GM12872 (cell line): ENCODE data around the gene ZNF653.

Experiments used
- TF ChIP-seq, protein P1 (sequence below): IDR thresholded peaks from 3 replicates; pipeline ENCODE4 v1.5.1; 2011; ENCODE audit warnings: low read depth, mild to moderate bottlenecking, low read length, moderate library complexity; ENCODE audit not compliant: insufficient read depth

The ZNF653 gene, protein sequence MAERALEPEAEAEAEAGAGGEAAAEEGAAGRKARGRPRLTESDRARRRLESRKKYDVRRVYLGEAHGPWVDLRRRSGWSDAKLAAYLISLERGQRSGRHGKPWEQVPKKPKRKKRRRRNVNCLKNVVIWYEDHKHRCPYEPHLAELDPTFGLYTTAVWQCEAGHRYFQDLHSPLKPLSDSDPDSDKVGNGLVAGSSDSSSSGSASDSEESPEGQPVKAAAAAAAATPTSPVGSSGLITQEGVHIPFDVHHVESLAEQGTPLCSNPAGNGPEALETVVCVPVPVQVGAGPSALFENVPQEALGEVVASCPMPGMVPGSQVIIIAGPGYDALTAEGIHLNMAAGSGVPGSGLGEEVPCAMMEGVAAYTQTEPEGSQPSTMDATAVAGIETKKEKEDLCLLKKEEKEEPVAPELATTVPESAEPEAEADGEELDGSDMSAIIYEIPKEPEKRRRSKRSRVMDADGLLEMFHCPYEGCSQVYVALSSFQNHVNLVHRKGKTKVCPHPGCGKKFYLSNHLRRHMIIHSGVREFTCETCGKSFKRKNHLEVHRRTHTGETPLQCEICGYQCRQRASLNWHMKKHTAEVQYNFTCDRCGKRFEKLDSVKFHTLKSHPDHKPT

DNA sequence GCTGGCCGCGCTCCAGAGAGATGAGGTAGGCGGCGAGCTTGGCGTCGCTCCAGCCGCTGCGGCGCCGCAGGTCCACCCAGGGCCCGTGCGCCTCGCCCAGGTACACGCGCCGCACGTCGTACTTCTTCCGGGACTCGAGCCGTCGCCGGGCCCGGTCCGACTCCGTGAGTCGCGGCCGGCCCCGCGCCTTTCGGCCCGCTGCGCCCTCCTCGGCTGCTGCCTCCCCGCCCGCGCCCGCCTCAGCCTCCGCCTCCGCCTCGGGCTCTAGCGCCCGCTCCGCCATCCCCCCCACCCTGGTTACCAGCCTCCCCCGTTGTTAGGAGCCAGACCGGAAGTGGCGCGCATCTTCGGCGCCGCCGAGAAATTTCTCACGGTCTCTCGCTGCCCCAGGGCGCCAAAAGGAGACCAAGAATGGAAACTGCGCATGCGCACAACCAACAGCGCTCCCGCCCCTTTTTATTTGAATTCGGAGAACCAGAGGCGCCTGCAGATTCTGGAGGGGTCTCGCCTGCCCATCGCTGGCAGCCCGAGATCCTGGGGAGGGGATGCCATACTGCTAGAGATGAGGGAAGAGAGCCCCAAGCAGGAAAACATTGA is at the start of gene ZNF653:
Gene ZNF653, minus strand, starts transcription at position 336 of the 597 bp plus-strand sequence. Its CDS starts 53 bp downstream, at position 283.
- TF ChIP-seq, protein P1, sequence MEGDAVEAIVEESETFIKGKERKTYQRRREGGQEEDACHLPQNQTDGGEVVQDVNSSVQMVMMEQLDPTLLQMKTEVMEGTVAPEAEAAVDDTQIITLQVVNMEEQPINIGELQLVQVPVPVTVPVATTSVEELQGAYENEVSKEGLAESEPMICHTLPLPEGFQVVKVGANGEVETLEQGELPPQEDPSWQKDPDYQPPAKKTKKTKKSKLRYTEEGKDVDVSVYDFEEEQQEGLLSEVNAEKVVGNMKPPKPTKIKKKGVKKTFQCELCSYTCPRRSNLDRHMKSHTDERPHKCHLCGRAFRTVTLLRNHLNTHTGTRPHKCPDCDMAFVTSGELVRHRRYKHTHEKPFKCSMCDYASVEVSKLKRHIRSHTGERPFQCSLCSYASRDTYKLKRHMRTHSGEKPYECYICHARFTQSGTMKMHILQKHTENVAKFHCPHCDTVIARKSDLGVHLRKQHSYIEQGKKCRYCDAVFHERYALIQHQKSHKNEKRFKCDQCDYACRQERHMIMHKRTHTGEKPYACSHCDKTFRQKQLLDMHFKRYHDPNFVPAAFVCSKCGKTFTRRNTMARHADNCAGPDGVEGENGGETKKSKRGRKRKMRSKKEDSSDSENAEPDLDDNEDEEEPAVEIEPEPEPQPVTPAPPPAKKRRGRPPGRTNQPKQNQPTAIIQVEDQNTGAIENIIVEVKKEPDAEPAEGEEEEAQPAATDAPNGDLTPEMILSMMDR, result no peak

DNA sequence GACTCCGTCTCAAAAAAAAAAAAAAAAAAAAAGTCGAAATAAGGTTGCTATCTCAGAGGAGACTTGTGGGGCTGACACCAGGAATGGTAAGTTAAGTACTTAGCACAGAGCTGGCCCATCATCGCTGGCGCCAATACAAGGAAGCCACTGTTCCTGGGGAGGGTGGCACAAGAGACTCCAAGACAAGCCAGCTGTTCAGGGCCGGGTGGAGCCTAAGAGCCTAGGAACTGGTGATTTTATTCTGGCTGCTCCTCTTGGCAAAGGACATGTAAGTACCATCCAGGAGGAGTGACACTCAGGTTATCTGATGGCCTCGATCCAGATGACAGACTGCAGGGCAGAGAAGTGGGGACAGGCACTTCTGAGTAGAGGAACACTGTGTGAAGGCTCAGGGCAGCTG is 49.6 kb upstream of the ZNF653 start:
- TF ChIP-seq, protein P1, result no peak

DNA sequence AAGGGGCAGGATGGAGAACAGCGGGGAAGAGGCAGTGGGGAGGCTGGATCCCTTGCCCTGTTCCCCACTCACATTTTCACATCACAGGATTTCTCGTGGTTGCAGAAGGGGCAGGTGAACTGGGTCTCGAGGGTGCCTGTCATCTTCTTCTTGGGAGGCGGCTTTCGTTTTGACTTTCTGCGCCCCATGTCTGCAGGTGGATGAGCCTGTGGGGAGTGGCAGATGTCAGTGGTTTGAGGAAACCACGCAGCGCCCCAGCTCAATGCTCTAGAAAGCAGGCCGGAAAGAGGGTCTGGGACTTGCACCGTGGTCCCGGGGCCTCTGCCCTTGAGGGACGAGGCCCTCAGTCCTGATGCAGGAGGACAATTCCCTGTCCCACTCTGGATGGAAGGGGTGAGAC is 48.5 kb upstream of the ZNF653 start:
- TF ChIP-seq, protein P1, result no peak

DNA sequence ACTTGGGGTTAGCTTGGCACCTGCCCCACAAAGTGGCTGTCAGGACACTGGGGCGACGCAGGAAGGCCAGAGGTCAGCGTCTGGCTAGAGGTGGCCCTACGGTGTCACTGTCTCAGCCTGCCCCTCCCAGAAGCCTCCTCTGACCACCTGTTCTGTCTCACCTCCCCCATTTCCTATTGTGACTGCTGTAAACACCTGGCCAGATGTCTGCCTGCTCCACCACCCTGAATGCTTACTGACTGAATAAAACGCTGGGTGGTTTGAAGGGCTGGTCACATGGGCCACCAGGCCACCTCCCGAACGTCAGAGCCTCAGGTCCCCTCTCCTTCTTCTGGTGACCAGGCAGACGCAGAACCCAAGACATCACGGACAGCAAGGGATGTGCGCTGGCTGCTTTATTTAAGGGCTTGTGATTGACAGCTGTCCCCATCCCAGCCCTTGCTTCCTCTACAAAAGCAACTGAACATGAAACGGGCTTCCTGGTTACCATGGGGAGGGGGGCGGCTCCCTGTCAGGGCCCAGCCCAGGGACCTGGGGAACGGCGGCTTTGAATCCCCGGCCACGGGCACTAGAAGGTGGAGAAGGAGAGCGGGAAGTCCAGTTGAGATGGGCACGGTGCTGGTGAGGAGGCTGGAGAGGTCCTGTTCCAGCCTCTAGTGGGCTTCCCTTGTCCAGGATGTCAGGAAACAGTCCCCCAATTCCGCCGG is 47.2 kb upstream of the ZNF653 start:
- TF ChIP-seq, protein P1, result no peak

DNA sequence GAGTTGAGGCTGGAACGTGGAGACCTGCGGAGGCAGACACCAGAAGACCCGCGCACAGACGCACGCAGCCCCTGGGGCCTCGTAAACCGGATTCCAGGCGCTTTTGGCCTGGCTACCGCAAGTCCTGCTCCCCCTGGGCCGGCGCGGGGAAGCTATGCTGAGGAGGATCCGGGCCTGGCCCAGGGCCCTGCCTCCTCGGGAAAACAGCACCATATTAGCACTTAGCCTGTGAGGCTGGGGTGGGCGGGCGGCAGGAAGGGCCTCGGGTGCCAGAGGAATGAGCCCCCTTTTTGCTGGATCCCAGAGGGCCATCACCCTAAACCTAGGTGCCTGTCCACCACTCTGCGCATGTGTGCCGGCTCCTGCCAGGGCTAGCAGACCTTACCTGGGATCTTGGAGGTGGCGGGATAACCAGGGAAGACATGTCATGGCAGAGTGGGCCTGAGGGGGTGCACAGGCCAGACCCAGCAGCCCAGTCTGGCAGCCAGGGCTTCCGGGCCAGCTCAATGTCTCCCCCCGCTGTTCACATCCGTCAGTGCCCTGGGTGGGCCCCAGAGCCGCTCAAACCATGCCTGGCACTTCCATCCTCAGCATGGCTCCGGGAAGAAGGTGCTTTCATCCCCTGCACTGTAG is 46.1 kb upstream of the ZNF653 start:
- TF ChIP-seq, protein P1, result peak; percentile 50

DNA sequence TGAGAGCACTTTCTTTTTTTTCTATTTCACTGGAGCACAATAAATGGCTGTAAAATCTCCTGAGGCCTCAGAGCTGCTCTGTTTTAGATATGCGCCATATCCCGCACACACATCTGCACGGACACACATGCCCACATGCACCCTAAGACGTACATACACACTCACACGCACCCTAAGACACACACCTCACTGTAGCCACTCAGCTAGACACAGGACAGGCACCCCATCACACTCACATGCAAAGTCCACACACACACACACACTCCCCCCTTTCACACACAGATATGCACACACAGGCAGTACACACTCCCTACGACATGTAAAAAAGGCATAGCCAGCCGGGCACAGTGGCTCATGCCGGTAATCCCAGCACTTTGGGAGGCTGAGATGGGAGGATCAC is 44.6 kb upstream of the ZNF653 start:
- TF ChIP-seq, protein P1, result no peak

DNA sequence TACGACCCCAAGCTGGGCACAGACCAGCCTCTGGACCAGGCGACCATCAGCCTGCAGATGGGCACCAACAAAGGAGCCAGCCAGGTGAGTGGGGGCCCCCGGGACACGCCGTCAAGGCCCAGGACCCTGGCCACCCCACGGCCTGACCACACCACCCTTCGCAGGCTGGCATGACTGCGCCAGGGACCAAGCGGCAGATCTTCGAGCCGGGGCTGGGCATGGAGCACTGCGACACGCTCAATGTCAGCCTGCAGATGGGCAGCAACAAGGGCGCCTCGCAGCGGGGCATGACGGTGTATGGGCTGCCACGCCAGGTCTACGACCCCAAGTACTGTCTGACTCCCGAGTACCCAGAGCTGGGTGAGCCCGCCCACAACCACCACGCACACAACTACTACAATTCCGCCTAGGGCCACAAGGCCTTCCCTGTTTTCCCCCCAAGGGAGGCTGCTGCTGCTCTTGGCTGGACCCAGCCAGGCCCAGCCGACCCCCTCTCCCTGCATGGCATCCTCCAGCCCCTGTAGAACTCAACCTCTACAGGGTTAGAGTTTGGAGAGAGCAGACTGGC is 43.8 kb upstream of the ZNF653 start:
- TF ChIP-seq, protein P1, result no peak
